Measurements from ENCODE around the gene MAST2. TPM values are rescaled to one million over a fixed set of nuclear protein-coding genes. Genes with fewer than 3 reads are reported as not detected.

Gene MAST2
- total and polyA plus RNA-seq, 5 experiments from 2014 or later, result 0.48 to 8.9 (median 1.7) TPM

GRCh38 chr1:46065405-46065804, 262.0 kb downstream of the MAST2 start:
- Mint-ChIP-seq H3K9me3 (no peaks in the 10 kb centered on the region), H3K4me1 (peaks cover 12 to 26% (median 16%) of the 10 kb centered on the region in 4 donors)

GRCh38 chr1:46067652-46068051, 264.2 kb downstream of the MAST2 start:
- H3K27me3 Mint-ChIP-seq, result no peaks in the 10 kb centered on the region
- H3K36me3 Mint-ChIP-seq, result no peaks in the 10 kb centered on the region
- POLR2A ChIA-PET, result no interaction called here
- no peak overlapping the region for H3K4me3 Mint-ChIP-seq
- ATAC-seq, result no peak
- peak overlapping the region in 1 of 10 donors; percentile 24 for H3K27ac Mint-ChIP-seq
- H3K4me1 Mint-ChIP-seq, result peaks cover 10 to 16% (median 14%) of the 10 kb centered on the region in 4 donors
- H3K9me3 Mint-ChIP-seq, result no peaks in the 10 kb centered on the region
- DNase-seq, result no peak

More at GRCh38 chr1:46065405-46065804, 262.0 kb downstream of the MAST2 start:
- Mint-ChIP-seq H3K36me3 (no peaks in the 10 kb centered on the region), H3K4me3 (peak overlapping the region; percentile 45 to 84 (median 74)), H3K27me3 (no peaks in the 10 kb centered on the region), H3K27ac (peak overlapping the region; percentile 3 to 94 (median 78))
- POLR2A ChIA-PET, result no interaction called here
- DNase-seq (peak in 2 of 10 donors; percentile 12 to 18), ATAC-seq (peak; percentile 80 to 85)

- Mint-ChIP-seq H3K4me3 (no peak overlapping the region), H3K27me3 (no peaks in the 10 kb centered on the region), H3K9me3 (no peaks in the 10 kb centered on the region), H3K27ac (no peak overlapping the region), H3K4me1 (peaks cover 7 to 12% (median 10%) of the 10 kb centered on the region in 4 donors), H3K36me3 (no peaks in the 10 kb centered on the region)
- DNase-seq, result no peak
- no peak for ATAC-seq
- POLR2A ChIA-PET, result no interaction called here
Observed at GRCh38 chr1:46068525-46068924, 265.1 kb downstream of the MAST2 start.

GRCh38 chr1:46070164-46070814, 266.9 kb downstream of the MAST2 start:
- Mint-ChIP-seq H3K9me3 (no peaks in the 10 kb centered on the region), H3K4me1 (peaks cover 3 to 5% (median 4%) of the 10 kb centered on the region in 4 donors), H3K27ac (no peak overlapping the region), H3K27me3 (no peaks in the 10 kb centered on the region), H3K4me3 (no peak overlapping the region), H3K36me3 (no peaks in the 10 kb centered on the region)
- no peak for ATAC-seq
- POLR2A ChIA-PET, result no interaction called here
- DNase-seq, result no peak

GRCh38 chr1:46072975-46073374, 269.6 kb downstream of the MAST2 start:
- no peaks in the 10 kb centered on the region for H3K4me1 Mint-ChIP-seq
- no peak overlapping the region for H3K4me3 Mint-ChIP-seq
- no peaks in the 10 kb centered on the region for H3K9me3 Mint-ChIP-seq
- H3K27ac Mint-ChIP-seq, result no peak overlapping the region
- no peaks in the 10 kb centered on the region for H3K27me3 Mint-ChIP-seq
- ATAC-seq, result no peak
- no peak for DNase-seq
- POLR2A ChIA-PET, result interaction anchor here (0.6 kb wide), 1 partner anchor 174 kb away, joined by 3 read pairs; no protein-coding TSS in a partner anchor
- H3K36me3 Mint-ChIP-seq, result no peaks in the 10 kb centered on the region

- ATAC-seq, result no peak
- Mint-ChIP-seq H3K4me1 (no peaks in the 10 kb centered on the region), H3K27me3 (no peaks in the 10 kb centered on the region), H3K9me3 (no peaks in the 10 kb centered on the region), H3K36me3 (no peaks in the 10 kb centered on the region), H3K27ac (no peak overlapping the region), H3K4me3 (no peak overlapping the region)
- no peak for DNase-seq
- POLR2A ChIA-PET, result no interaction called here
Observed at GRCh38 chr1:46076343-46076742, 272.9 kb downstream of the MAST2 start.

GRCh38 chr1:46077644-46078043, 274.2 kb downstream of the MAST2 start:
- H3K36me3 Mint-ChIP-seq, result no peaks in the 10 kb centered on the region
- DNase-seq (no peak), ATAC-seq (no peak)
- no peak overlapping the region for H3K4me3 Mint-ChIP-seq
- H3K27ac Mint-ChIP-seq, result no peak overlapping the region
- H3K9me3 Mint-ChIP-seq, result no peaks in the 10 kb centered on the region
- peaks cover 0 to 4% (median 0%) of the 10 kb centered on the region in 5 donors for H3K27me3 Mint-ChIP-seq
- POLR2A ChIA-PET, result no interaction called here
- no peaks in the 10 kb centered on the region for H3K4me1 Mint-ChIP-seq

GRCh38 chr1:46080257-46080656, 276.8 kb downstream of the MAST2 start:
- DNase-seq, result no peak
- H3K27ac Mint-ChIP-seq, result no peak overlapping the region
- H3K27me3 Mint-ChIP-seq, result peaks cover 0 to 4% (median 0%) of the 10 kb centered on the region in 5 donors
- H3K36me3 Mint-ChIP-seq, result no peaks in the 10 kb centered on the region
- peaks cover 0 to 8% (median 0%) of the 10 kb centered on the region in 9 donors for H3K9me3 Mint-ChIP-seq
- H3K4me3 Mint-ChIP-seq, result no peak overlapping the region
- ATAC-seq, result no peak
- POLR2A ChIA-PET, result no interaction called here
- H3K4me1 Mint-ChIP-seq, result no peaks in the 10 kb centered on the region

- no peak overlapping the region for H3K27ac Mint-ChIP-seq
- peaks cover 0 to 4% (median 0%) of the 10 kb centered on the region in 5 donors for H3K27me3 Mint-ChIP-seq
- H3K9me3 Mint-ChIP-seq, result peaks cover 0 to 8% (median 0%) of the 10 kb centered on the region in 9 donors
- POLR2A ChIA-PET, result no interaction called here
- H3K36me3 Mint-ChIP-seq, result no peaks in the 10 kb centered on the region
- no peaks in the 10 kb centered on the region for H3K4me1 Mint-ChIP-seq
- ATAC-seq (no peak), DNase-seq (no peak)
- H3K4me3 Mint-ChIP-seq, result no peak overlapping the region
Observed at GRCh38 chr1:46081206-46081605, 277.8 kb downstream of the MAST2 start.

- POLR2A ChIA-PET, result no interaction called here
- Mint-ChIP-seq H3K9me3 (peaks cover 0 to 8% (median 0%) of the 10 kb centered on the region in 9 donors), H3K27ac (no peak overlapping the region)
Observed at GRCh38 chr1:46081619-46082018, 278.2 kb downstream of the MAST2 start.

GRCh38 chr1:46083579-46083978, 280.2 kb downstream of the MAST2 start:
- POLR2A ChIA-PET, result no interaction called here
- H3K27me3 Mint-ChIP-seq, result peaks cover 0 to 4% (median 0%) of the 10 kb centered on the region in 5 donors
- no peak for DNase-seq
- no peak overlapping the region for H3K27ac Mint-ChIP-seq
- ATAC-seq, result no peak
- H3K9me3 Mint-ChIP-seq, result peaks cover 0 to 8% (median 0%) of the 10 kb centered on the region in 9 donors
- no peaks in the 10 kb centered on the region for H3K4me1 Mint-ChIP-seq
- H3K4me3 Mint-ChIP-seq, result no peak overlapping the region
- H3K36me3 Mint-ChIP-seq, result no peaks in the 10 kb centered on the region

More at GRCh38 chr1:46081619-46082018, 278.2 kb downstream of the MAST2 start:
- DNase-seq (no peak), ATAC-seq (no peak)
- Mint-ChIP-seq H3K4me3 (no peak overlapping the region), H3K36me3 (no peaks in the 10 kb centered on the region), H3K27me3 (peaks cover 0 to 4% (median 0%) of the 10 kb centered on the region in 5 donors), H3K4me1 (no peaks in the 10 kb centered on the region)

- H3K27me3 Mint-ChIP-seq, result peaks cover 0 to 4% (median 0%) of the 10 kb centered on the region in 5 donors
- POLR2A ChIA-PET, result no interaction called here
Observed at GRCh38 chr1:46084553-46085451, 281.4 kb downstream of the MAST2 start.

More at GRCh38 chr1:46084553-46085451, 281.4 kb downstream of the MAST2 start:
- no peaks in the 10 kb centered on the region for H3K36me3 Mint-ChIP-seq
- peaks cover 0 to 8% (median 0%) of the 10 kb centered on the region in 9 donors for H3K9me3 Mint-ChIP-seq
- no peak overlapping the region for H3K27ac Mint-ChIP-seq
- H3K4me1 Mint-ChIP-seq, result peaks cover 0 to 2% (median 0%) of the 10 kb centered on the region in 4 donors
- DNase-seq (no peak), ATAC-seq (no peak)
- H3K4me3 Mint-ChIP-seq, result no peak overlapping the region

Data from naive thymus-derived CD8-positive, alpha-beta T cell (primary cell).